Measurements from ENCODE around the gene CD79B. TPM values are rescaled to one million over a fixed set of nuclear protein-coding genes. Genes with fewer than 3 reads are reported as not detected.
"Not testable (repeated sequence)": the region's sequence is repeated elsewhere in the genome, so short reads cannot be mapped to it uniquely, and the experiment has no call there.

Gene CD79B
- total and polyA plus RNA-seq, 4 experiments from 2014 or later: 16.4 to 57.2 (median 35.8) TPM

- H3K4me3 ChIP-seq (ENCODE audit: low read length in 2 of 2); H3K9me3 Mint-ChIP-seq; H3K9me3 ChIP-seq (ENCODE audit: control insufficient read depth in 1 of 2, low read length in 2 of 2); H3K36me3 Mint-ChIP-seq; intact Hi-C loops (cut with micrococcal nuclease); H3K4me1 ChIP-seq (ENCODE audit: insufficient read depth, low read length); H3K27me3 Mint-ChIP-seq; H3K4me3 Mint-ChIP-seq; H3K27me3 ChIP-seq (ENCODE audit: insufficient read depth, low read length); H3K27ac ChIP-seq (ENCODE audit: low read depth, low read length); H3K36me3 ChIP-seq (ENCODE audit: insufficient read depth, low read length): not testable (repeated sequence)
- ChIA-PET POLR2A (ENCODE audit: partially characterized antibody) (interaction anchor here (2.3 kb wide), 1 partner anchor 242 kb away, joined by 7 read pairs; no protein-coding TSS in a partner anchor), CTCF (ENCODE audit: partially characterized antibody) (interaction anchor here (0.9 to 4.4 kb wide), 12 partner anchors 8 to 378 kb away, joined by 3 to 40 read pairs (median 4); no protein-coding TSS in a partner anchor)
- peaks cover 3 to 12% (median 4%) of the 10 kb centered on the region in 4 donors for H3K4me1 Mint-ChIP-seq
- peak overlapping the region in 4 of 7 donors; percentile 47 to 80 (median 70) for H3K27ac Mint-ChIP-seq
- peak; percentile 30 to 62 (median 51) for DNase-seq
These were observed 28.3 kb downstream of the CD79B start for GRCh38 chr17:63903787-63904201.

- CTCF ChIA-PET (ENCODE audit: partially characterized antibody): interaction anchor here (0.9 to 4.4 kb wide), 14 partner anchors 10 to 510 kb away, joined by 3 to 40 read pairs (median 6); partner anchors contain the start of gene GH1
- H3K9me3 Mint-ChIP-seq: not testable (repeated sequence)
These were observed 30.2 kb downstream of the CD79B start for GRCh38 chr17:63901971-63902370.

GRCh38 chr17:63898899-63899798 lies 33.0 kb downstream of the CD79B start:
- H3K9me3 Mint-ChIP-seq; H3K4me3 ChIP-seq (ENCODE audit: low read length in 2 of 2); H3K27me3 ChIP-seq (ENCODE audit: insufficient read depth, low read length); H3K36me3 Mint-ChIP-seq; H3K4me1 ChIP-seq (ENCODE audit: insufficient read depth, low read length); H3K36me3 ChIP-seq (ENCODE audit: insufficient read depth, low read length); POLR2A ChIA-PET (ENCODE audit: partially characterized antibody); H3K4me3 Mint-ChIP-seq; H3K9me3 ChIP-seq (ENCODE audit: control insufficient read depth in 1 of 2, low read length in 2 of 2); intact Hi-C loops (cut with micrococcal nuclease); H3K27ac ChIP-seq (ENCODE audit: low read depth, low read length); H3K27me3 Mint-ChIP-seq: not testable (repeated sequence)
- peaks cover 3 to 12% (median 4%) of the 10 kb centered on the region in 4 donors for H3K4me1 Mint-ChIP-seq
- peak overlapping the region in 1 of 7 donors; percentile 46 for H3K27ac Mint-ChIP-seq
- peak; percentile 27 to 83 (median 32) for DNase-seq
- CTCF ChIA-PET (ENCODE audit: partially characterized antibody): interaction anchor here (1.1 kb wide), 1 partner anchor 17 kb away, joined by 4 read pairs; no protein-coding TSS in a partner anchor

More at GRCh38 chr17:63901971-63902370, 30.2 kb downstream of the CD79B start:
- H3K4me3 ChIP-seq (ENCODE audit: low read length in 2 of 2); H3K27ac ChIP-seq (ENCODE audit: low read depth, low read length); H3K4me3 Mint-ChIP-seq; H3K4me1 ChIP-seq (ENCODE audit: insufficient read depth, low read length); DNase-seq; intact Hi-C loops (cut with micrococcal nuclease); H3K27me3 Mint-ChIP-seq; H3K36me3 Mint-ChIP-seq; H3K36me3 ChIP-seq (ENCODE audit: insufficient read depth, low read length); POLR2A ChIA-PET (ENCODE audit: partially characterized antibody); H3K9me3 ChIP-seq (ENCODE audit: control insufficient read depth in 1 of 2, low read length in 2 of 2); H3K27me3 ChIP-seq (ENCODE audit: insufficient read depth, low read length); H3K27ac Mint-ChIP-seq: not testable (repeated sequence)
- peaks cover 3 to 12% (median 4%) of the 10 kb centered on the region in 4 donors for H3K4me1 Mint-ChIP-seq

- H3K4me3 Mint-ChIP-seq; H3K27ac Mint-ChIP-seq; POLR2A ChIA-PET (ENCODE audit: partially characterized antibody); H3K36me3 ChIP-seq (ENCODE audit: insufficient read depth, low read length); H3K36me3 Mint-ChIP-seq; H3K9me3 Mint-ChIP-seq; H3K4me1 Mint-ChIP-seq; intact Hi-C loops (cut with micrococcal nuclease); H3K27ac ChIP-seq (ENCODE audit: low read depth, low read length); H3K27me3 Mint-ChIP-seq; DNase-seq; CTCF ChIA-PET (ENCODE audit: partially characterized antibody); H3K9me3 ChIP-seq (ENCODE audit: control insufficient read depth in 1 of 2, low read length in 2 of 2); H3K27me3 ChIP-seq (ENCODE audit: insufficient read depth, low read length); H3K4me1 ChIP-seq (ENCODE audit: insufficient read depth, low read length); H3K4me3 ChIP-seq (ENCODE audit: low read length in 2 of 2): not testable (repeated sequence)
These were observed 35.4 kb downstream of the CD79B start, which contains the start of gene CSH1 for GRCh38 chr17:63896524-63897354. CSH1 (minus strand) TSS chr17:63896574; CDS start chr17:63896511, 63 bp downstream.

- CTCF ChIA-PET (ENCODE audit: partially characterized antibody); H3K9me3 Mint-ChIP-seq; POLR2A ChIA-PET (ENCODE audit: partially characterized antibody); H3K4me1 Mint-ChIP-seq; H3K27ac ChIP-seq (ENCODE audit: low read depth, low read length); H3K4me3 Mint-ChIP-seq; H3K27me3 Mint-ChIP-seq; H3K4me1 ChIP-seq (ENCODE audit: insufficient read depth, low read length); H3K27ac Mint-ChIP-seq; DNase-seq; H3K9me3 ChIP-seq (ENCODE audit: control insufficient read depth in 1 of 2, low read length in 2 of 2); intact Hi-C loops (cut with micrococcal nuclease); H3K36me3 ChIP-seq (ENCODE audit: insufficient read depth, low read length); H3K36me3 Mint-ChIP-seq; H3K4me3 ChIP-seq (ENCODE audit: low read length in 2 of 2); H3K27me3 ChIP-seq (ENCODE audit: insufficient read depth, low read length): not testable (repeated sequence)
These were observed 37.3 kb downstream of the CD79B start for GRCh38 chr17:63894821-63895220.

GRCh38 chr17:63894021-63894420 lies 38.1 kb downstream of the CD79B start:
- CTCF ChIA-PET (ENCODE audit: partially characterized antibody): interaction anchor here (1.0 kb wide), 1 partner anchor 27 kb away, joined by 3 read pairs; no protein-coding TSS in a partner anchor

More at GRCh38 chr17:63894021-63894420, 38.1 kb downstream of the CD79B start:
- H3K9me3 Mint-ChIP-seq; H3K4me3 Mint-ChIP-seq; H3K27me3 Mint-ChIP-seq; H3K27ac ChIP-seq (ENCODE audit: low read depth, low read length); H3K4me3 ChIP-seq (ENCODE audit: low read length in 2 of 2); H3K9me3 ChIP-seq (ENCODE audit: control insufficient read depth in 1 of 2, low read length in 2 of 2); H3K4me1 Mint-ChIP-seq; H3K36me3 ChIP-seq (ENCODE audit: insufficient read depth, low read length); H3K36me3 Mint-ChIP-seq; H3K4me1 ChIP-seq (ENCODE audit: insufficient read depth, low read length); intact Hi-C loops (cut with micrococcal nuclease); H3K27ac Mint-ChIP-seq; POLR2A ChIA-PET (ENCODE audit: partially characterized antibody); H3K27me3 ChIP-seq (ENCODE audit: insufficient read depth, low read length); DNase-seq: not testable (repeated sequence)

All from CD4-positive, alpha-beta memory T cell (primary cell).